SJSA1 (cell line): ENCODE data around the gene AMBRA1. TPM values are rescaled to one million over a fixed set of nuclear protein-coding genes. Genes with fewer than 3 reads are reported as not detected.
"Not testable (repeated sequence)": the region's sequence is repeated elsewhere in the genome, so short reads cannot be mapped to it uniquely, and the experiment has no call there.

ENCODE experiments used
- DNase-seq, 2 experiments: peaks; one replicate each; pipeline ENCODE4 v3.0.0-alpha.2; 2015 to 2020; ENCODE audit warnings: low spot score in 2 of 2, low read depth in 1 of 2
- H3K27ac ChIP-seq: fragments of 250-450 bp; sonication (Bioruptor Pico); 2 replicates; pipeline ENCODE4 v1.5.1; 2020; ENCODE audit warnings: mild to moderate bottlenecking, moderate library complexity
- H3K27me3 ChIP-seq: fragments of 250-450 bp; sonication (Bioruptor Pico); replicated peaks from 2 replicates; pipeline ENCODE4 v1.5.1; 2020; ENCODE audit warnings: mild to moderate bottlenecking, moderate library complexity
- H3K36me3 ChIP-seq: fragments of 250-450 bp; sonication (Bioruptor Pico); 2 replicates; pipeline ENCODE4 v1.5.1; 2020; ENCODE audit warnings: mild to moderate bottlenecking
- H3K4me1 ChIP-seq: fragments of 250-450 bp; sonication (Bioruptor Pico); replicated peaks from 2 replicates; pipeline ENCODE4 v1.6.1; 2021; ENCODE audit warnings: mild to moderate bottlenecking
- H3K4me3 ChIP-seq: fragments of 250-450 bp; sonication (Bioruptor Pico); 2 replicates; pipeline ENCODE4 v1.5.1; 2020; ENCODE audit warnings: mild to moderate bottlenecking
- H3K9me3 ChIP-seq: fragments of 250-450 bp; sonication (Bioruptor Pico); replicated peaks from 2 replicates; pipeline ENCODE4 v1.5.1; 2020; ENCODE audit warnings: mild to moderate bottlenecking
- total RNA-seq: library from RNA; depleted of rRNA; stranded (reverse); fragments of >200 nt; shearing (Covaris generic); gene quantifications from 2 replicates; pipeline ENCODE4 v1.2.3, GENCODE V29; 2014

The AMBRA1 gene
- total RNA-seq, 1 experiment from 2014 or later: 16.4 TPM

DNA sequence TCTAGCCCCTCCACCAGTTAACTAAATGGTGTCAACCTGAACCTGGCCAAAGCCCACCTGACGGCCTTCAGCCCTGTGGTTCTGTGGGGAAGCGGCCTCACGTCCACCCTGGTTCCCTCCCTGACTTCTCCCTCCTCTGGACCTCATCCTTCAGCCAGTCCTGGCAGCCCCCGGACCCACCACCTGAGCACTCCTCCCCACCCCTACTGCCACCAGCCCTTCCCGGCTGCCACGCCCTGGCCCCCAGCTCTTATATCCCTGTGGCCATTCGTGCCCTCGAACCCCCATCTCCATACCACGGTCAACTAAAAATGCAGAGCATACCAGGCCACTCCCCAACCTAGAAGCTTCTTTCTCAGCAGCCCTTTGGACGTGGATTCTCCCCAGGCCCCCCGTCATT is 216.5 kb downstream of the AMBRA1 start:
- Histone ChIP-seq H3K27ac (no peak overlapping the region), H3K36me3 (peaks cover 39% of the 10 kb centered on the region), H3K27me3 (no peaks in the 10 kb centered on the region), H3K4me1 (peaks cover 16% of the 10 kb centered on the region), H3K9me3 (no peaks in the 10 kb centered on the region), H3K4me3 (no peak overlapping the region)
- no peak for DNase-seq

DNA sequence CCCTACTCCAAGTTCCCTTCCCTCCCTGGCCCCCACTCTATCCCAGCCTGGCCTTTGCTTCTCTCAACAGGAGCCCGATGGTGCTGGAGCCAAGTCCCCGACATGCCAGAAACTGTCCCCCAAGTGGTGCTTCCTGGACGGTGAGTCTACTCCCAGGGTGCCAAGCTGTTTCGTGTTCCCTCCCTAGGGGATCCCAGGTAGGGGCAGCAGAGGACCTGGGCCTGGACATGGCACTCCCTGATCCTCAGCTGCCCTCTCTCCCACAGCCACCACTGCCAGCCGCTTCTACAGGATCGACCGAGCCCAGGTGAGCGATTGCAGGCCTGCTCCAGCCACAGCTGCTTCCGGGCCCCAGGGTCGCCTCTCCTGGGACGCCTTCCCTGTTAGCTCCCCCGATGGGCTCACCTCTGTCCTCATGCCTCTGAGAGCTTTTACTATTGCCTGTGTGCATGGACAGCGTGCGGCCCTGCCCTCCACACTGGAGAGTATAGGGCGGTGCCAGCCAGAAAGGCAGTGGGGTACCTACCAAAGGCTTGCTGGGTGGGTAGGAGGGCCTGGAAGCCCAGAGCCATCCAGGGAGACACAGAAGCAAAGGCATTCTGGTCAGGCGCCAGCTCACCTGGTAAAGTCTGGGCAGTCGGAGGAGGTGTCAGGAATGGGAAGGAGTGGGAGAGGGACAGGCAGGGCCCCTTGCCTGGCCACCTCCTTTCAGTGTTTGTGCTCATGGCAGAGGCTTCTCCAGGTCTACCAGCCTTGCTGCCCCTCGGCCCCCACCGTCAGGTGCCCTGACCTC is 217.4 kb downstream of the AMBRA1 start:
- no peaks in the 10 kb centered on the region for H3K27me3 ChIP-seq
- H3K4me1 ChIP-seq: peaks cover 11% of the 10 kb centered on the region
- H3K9me3 ChIP-seq: no peaks in the 10 kb centered on the region
- no peak overlapping the region for H3K27ac ChIP-seq
- H3K4me3 ChIP-seq: no peak overlapping the region
- peaks cover 45% of the 10 kb centered on the region for H3K36me3 ChIP-seq
- DNase-seq: no peak

DNA sequence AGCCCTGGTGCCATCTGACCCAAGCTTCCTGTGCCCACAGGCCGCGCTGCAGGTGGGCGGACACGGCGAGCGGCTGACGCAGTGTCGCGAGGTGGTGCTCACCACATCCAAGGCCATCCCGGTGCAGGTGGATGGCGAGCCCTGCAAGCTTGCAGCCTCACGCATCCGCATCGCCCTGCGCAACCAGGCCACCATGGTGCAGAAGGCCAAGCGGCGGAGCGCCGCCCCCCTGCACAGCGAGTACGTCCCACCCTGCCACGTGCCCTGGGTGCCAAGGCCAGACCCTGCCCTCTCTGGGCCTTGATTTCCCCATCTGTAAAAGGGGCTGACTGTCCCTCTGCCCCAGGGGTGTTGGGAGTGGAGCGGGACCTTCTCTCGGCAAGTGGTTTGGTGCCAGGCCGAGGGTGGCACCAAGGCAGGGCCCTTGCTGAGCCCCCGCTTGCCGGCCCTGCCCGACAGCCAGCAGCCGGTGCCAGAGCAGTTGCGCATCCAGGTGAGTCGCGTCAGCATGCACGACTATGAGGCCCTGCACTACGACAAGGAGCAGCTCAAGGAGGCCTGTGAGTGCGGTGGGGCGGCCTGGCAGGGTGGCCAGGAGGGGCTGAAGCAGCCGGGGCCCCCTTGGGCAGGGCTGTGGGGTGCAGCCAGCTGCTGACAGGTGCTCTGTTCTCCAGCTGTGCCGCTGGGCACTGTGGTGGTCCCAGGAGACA is 218.3 kb downstream of the AMBRA1 start:
- no peak overlapping the region for H3K27ac ChIP-seq
- no peak overlapping the region for H3K4me3 ChIP-seq
- H3K27me3 ChIP-seq: no peaks in the 10 kb centered on the region
- H3K36me3 ChIP-seq: peaks cover 52% of the 10 kb centered on the region
- H3K4me1 ChIP-seq: peaks cover 4% of the 10 kb centered on the region
- no peak for DNase-seq
- H3K9me3 ChIP-seq: no peaks in the 10 kb centered on the region

DNA sequence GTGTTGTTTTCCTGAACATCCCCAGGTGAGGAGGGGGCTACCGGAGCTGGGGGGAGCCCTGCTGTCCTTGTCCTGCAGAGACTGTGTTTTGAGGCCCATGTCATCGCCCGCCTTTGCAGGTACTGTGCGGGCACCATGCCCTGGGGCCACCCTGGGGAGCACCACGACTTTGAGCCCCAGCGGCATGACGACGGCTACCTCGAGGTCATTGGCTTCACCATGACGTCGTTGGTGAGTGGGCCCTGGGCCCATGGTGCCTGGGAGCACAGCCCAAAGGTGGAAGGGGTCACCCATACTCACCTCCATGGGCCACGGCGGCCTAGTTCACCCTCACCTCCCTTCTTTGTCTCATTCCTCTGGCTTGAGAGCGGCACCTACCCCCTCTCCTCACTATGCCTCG is 219.0 kb downstream of the AMBRA1 start:
- Histone ChIP-seq H3K27ac (no peak overlapping the region), H3K4me1 (peaks cover under 1% of the 10 kb centered on the region)
- DNase-seq: no peak

DNA sequence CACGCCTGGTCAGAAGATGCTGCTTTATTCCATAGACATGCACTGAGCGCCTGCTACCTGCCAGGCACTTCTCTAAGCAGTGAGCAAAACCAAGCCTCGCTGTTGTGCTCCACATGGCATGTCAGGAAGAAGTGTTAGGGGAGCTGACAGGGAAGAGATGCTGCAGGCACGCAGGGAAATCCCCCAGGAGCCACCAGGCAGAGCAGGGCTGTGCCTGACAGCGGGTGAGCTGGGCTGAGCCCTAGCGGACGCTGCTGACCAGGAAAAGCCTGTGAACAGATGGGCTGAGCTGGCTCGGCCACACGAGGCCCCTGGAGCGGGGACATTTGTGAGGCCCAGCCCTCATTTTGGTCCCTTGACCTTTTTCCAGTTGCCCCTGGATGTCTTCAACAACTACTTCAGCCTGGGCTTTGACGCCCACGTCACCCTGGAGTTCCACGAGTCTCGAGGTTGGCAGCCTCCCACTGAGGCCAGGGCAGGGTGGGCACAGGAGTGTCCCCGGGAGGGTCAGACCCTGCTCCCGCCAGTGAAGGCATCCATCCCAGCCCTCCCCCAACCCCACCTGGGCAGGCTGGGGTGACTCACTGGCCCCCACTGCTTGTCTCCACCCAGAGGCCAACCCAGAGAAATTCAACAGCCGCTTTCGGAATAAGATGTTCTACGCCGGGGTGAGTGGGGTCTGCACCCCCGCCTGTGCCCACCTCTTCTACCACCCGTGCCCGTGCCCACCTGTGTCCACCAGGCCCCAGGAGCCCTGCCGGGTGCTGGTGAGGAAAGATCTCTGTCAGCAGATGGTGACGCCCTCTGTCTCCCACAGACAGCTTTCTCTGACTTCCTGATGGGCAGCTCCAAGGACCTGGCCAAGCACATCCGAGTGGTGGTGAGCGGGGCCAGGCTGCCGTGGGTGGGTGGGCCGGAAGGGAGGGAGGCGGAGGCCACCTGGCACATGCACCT is 219.8 kb downstream of the AMBRA1 start:
- H3K9me3 ChIP-seq: no peaks in the 10 kb centered on the region
- no peak for DNase-seq
- no peaks in the 10 kb centered on the region for H3K27me3 ChIP-seq
- peaks cover 8% of the 10 kb centered on the region for H3K4me1 ChIP-seq
- peaks cover 61% of the 10 kb centered on the region for H3K36me3 ChIP-seq
- no peak overlapping the region for H3K4me3 ChIP-seq
- no peak overlapping the region for H3K27ac ChIP-seq

More for the DNA sequence above, 219.0 kb downstream of the AMBRA1 start:
- Histone ChIP-seq H3K9me3 (no peaks in the 10 kb centered on the region), H3K4me3 (no peak overlapping the region), H3K27me3 (no peaks in the 10 kb centered on the region), H3K36me3 (peaks cover 58% of the 10 kb centered on the region)

DNA sequence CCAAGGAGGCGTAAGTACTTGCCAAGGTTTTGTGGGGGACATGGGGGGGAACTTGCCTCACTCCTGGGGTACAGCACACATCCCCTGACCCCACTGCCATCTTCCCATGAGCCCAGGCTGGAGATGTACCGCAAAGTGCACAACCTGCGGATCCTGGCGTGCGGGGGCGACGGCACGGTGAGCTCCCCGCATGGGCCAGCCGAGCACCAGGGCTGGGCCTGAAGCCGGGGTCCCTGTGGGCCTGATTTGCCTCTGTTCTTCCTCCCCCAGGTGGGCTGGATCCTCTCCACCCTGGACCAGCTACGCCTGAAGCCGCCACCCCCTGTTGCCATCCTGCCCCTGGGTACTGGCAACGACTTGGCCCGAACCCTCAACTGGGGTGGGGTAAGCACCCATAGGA is 221.3 kb downstream of the AMBRA1 start:
- peaks cover 67% of the 10 kb centered on the region for H3K36me3 ChIP-seq
- H3K27me3 ChIP-seq, H3K27ac ChIP-seq, DNase-seq, H3K9me3 ChIP-seq, H3K4me3 ChIP-seq: not testable (repeated sequence)
- peaks cover 11% of the 10 kb centered on the region for H3K4me1 ChIP-seq

DNA sequence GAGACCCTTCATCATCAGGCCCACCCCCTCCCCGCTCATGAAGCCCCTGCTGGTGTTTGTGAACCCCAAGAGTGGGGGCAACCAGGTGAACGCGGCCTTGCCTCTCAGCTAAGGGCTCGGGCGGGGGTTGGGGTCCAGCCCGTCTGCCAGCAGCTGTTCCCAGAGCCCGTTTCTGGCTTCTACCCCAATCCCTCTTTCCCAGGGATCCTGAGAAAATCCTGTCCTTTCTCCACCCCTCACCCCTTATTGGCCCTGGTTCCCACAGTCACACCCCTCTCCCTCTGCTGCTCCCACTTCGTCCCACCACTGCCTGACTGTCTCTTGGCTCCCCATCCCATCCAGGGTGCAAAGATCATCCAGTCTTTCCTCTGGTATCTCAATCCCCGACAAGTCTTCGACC is 221.7 kb downstream of the AMBRA1 start:
- Histone ChIP-seq H3K36me3 (peaks cover 68% of the 10 kb centered on the region), H3K27me3 (no peaks in the 10 kb centered on the region), H3K4me1 (peaks cover 11% of the 10 kb centered on the region), H3K4me3 (no peak overlapping the region), H3K9me3 (no peaks in the 10 kb centered on the region), H3K27ac (no peak overlapping the region)
- no peak for DNase-seq

DNA sequence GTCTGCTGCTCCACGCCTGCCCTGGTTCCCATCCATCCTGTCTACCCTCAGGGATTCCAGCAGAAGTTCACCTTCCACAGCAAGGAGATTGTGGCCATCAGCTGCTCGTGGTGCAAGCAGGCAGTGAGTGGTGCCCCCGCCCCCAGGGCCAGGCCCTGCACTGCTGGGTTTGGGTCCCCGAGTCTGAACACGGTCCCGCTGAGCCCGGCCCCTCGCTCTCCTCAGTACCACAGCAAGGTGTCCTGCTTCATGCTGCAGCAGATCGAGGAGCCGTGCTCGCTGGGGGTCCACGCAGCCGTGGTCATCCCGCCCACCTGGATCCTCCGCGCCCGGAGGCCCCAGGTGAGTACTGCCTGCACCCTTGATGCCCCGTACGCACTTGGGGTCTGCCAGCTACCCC is 222.6 kb downstream of the AMBRA1 start:
- Histone ChIP-seq H3K4me1 (peaks cover 11% of the 10 kb centered on the region), H3K36me3 (peaks cover 68% of the 10 kb centered on the region)
- DNase-seq, H3K4me3 ChIP-seq, H3K9me3 ChIP-seq, H3K27me3 ChIP-seq, H3K27ac ChIP-seq: not testable (repeated sequence)

DNA sequence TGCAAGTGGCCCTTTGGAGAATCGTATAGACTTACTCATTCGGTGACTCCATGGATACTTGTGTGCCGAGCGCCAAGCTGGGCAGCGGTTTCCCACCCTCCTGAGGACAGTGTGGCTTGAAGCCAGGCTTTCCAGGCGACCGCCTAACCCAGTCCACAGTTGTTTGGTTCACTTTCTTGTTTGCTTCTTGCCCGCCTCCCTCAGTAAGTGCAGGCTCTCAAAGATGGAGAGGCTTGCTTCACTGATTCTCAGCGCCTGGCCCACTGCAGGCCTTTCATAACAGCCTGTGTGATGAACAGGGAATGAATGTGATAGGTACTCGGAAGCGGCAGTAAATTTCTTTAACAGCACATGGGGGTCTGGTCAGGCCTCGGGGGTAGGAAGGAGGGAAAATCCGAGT is 223.6 kb downstream of the AMBRA1 start:
- no peaks in the 10 kb centered on the region for H3K9me3 ChIP-seq
- no peaks in the 10 kb centered on the region for H3K27me3 ChIP-seq
- no peak overlapping the region for H3K4me3 ChIP-seq
- no peak overlapping the region for H3K27ac ChIP-seq
- H3K4me1 ChIP-seq: peaks cover 11% of the 10 kb centered on the region
- H3K36me3 ChIP-seq: peaks cover 58% of the 10 kb centered on the region
- DNase-seq: no peak

DNA sequence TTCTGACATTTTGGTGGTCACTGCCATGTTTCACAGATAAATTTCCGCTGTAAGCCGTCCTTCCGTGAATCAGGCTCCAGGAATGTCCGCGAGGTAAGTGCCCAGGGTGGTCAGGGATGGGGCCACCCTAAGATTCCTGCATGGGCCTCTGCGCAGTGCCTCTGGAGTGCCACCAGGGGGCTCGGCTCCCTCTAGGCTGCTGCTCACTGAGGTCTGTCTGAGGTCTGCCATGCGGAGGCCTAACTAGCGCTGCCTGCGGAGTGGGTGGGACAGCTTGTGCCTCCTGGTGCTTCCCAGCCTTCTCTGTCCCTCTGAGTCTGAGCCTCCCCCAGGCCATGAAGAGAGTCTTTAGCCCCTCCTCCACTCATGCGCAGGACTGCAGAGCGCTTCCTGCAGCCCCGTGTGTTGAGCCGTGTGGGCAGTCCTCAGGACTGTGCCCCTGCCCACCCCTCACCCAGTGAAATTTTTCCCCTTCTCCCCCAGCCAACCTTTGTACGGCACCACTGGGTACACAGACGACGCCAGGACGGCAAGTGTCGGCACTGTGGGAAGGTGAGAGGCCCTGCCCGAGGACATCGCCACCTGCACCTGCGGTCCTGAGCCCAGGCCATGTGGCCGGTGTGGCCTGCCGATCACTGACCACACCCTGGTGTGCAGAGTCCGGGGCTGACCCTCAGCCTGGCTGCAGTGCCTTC is 224.2 kb downstream of the AMBRA1 start:
- H3K4me1 ChIP-seq: peaks cover 11% of the 10 kb centered on the region

DNA sequence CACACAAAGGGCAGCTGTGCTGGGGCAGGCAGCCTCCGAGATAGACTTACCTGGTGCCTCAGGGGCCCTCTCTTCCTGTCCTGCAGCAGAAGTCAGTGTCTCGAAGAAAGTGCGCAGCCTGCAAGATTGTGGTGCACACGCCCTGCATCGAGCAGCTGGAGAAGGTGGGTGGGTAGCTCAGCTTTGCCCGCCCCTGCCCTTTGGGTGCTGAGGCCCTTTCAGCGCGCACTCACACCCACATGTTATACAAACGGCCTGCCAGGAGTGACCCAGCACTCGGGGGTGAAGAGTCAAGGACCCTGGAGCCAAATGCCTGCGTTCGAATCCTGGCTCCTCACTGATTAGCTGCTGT is 225.9 kb downstream of the AMBRA1 start:
- Histone ChIP-seq H3K9me3 (no peaks in the 10 kb centered on the region), H3K4me3 (no peak overlapping the region), H3K27ac (no peak overlapping the region), H3K27me3 (no peaks in the 10 kb centered on the region), H3K36me3 (peaks cover 41% of the 10 kb centered on the region), H3K4me1 (peaks cover 25% of the 10 kb centered on the region)
- no peak for DNase-seq

More for the DNA sequence above, 224.2 kb downstream of the AMBRA1 start:
- no peaks in the 10 kb centered on the region for H3K27me3 ChIP-seq
- DNase-seq: peak; percentile 70 to 90
- H3K9me3 ChIP-seq: no peaks in the 10 kb centered on the region
- peaks cover 52% of the 10 kb centered on the region for H3K36me3 ChIP-seq
- no peak overlapping the region for H3K4me3 ChIP-seq
- peak overlapping the region; percentile 45; the same call in 1 of the 2 replicates for H3K27ac ChIP-seq

DNA sequence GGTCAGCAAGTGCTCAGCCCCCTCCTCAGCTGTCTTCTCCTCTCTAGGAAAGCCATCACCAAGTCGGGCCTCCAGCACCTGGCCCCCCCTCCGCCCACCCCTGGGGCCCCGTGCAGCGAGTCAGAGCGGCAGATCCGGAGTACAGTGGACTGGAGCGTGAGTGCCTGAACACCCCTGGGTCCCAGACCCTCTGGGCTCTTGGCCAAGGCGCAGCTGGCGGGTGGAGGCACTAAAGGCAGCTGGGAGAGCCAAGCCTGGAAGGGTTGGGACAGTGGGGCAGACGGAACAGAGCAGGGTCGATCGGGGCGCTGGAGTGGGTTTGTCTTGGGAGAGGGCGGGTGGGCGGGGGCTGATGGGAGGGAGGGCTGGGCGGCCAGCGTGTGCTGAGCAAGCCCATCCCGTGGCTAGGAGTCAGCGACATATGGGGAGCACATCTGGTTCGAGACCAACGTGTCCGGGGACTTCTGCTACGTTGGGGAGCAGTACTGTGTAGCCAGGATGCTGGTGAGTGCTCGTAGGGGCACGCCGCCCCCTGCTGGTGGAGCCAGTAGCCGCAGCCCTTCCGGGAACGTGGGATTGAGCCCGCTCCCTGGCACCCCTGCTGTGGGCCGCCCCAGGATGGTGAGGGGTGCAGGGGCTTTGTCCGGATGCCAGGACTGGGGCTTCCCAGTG is 226.4 kb downstream of the AMBRA1 start:
- Histone ChIP-seq H3K27me3 (no peaks in the 10 kb centered on the region), H3K4me1 (peaks cover 30% of the 10 kb centered on the region), H3K27ac (no peak overlapping the region), H3K4me3 (no peak overlapping the region), H3K9me3 (no peaks in the 10 kb centered on the region), H3K36me3 (peaks cover 39% of the 10 kb centered on the region)
- DNase-seq: no peak
